ENCODE results near the gene PTPRO. TPM values are rescaled to one million over a fixed set of nuclear protein-coding genes. Genes with fewer than 3 reads are reported as not detected.

PTPRO gene
- total RNA-seq, 4 donors from 2014 or later: 1.2 to 4.1 (median 2.1) TPM

DNA sequence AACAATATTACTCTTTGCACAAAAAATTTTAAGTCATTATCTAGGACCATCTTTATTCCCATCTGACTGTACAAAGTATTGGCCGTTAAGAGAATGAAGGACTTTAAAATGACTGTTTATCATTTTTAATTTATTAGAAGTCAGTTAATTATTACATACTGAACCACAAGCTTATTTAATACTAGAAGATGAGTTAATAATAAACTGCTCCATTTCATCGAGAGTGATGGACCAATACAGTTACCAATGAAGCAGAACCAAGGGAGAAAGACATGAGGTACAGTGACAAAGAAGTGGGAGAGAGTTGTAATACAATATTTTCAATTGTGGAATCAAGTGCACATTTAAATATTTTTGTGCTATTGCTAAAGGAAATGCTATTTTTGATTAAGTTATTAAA lies 83.3 kb downstream of the PTPRO start:
- Histone ChIP-seq H3K4me1 (no peaks in the 10 kb centered on the region), H3K9me3 (no peaks in the 10 kb centered on the region), H3K4me3 (no peak overlapping the region), H3K27me3 (peaks cover 0 to 5% of the 10 kb centered on the region in 2 donors), H3K27ac (no peak overlapping the region), H3K36me3 (no peaks in the 10 kb centered on the region)
- DNase-seq: no peak
- TF ChIP-seq POLR2A (IDR thresholded peaks at IDR 0.05): no peak
- TF ChIP-seq, protein P1, sequence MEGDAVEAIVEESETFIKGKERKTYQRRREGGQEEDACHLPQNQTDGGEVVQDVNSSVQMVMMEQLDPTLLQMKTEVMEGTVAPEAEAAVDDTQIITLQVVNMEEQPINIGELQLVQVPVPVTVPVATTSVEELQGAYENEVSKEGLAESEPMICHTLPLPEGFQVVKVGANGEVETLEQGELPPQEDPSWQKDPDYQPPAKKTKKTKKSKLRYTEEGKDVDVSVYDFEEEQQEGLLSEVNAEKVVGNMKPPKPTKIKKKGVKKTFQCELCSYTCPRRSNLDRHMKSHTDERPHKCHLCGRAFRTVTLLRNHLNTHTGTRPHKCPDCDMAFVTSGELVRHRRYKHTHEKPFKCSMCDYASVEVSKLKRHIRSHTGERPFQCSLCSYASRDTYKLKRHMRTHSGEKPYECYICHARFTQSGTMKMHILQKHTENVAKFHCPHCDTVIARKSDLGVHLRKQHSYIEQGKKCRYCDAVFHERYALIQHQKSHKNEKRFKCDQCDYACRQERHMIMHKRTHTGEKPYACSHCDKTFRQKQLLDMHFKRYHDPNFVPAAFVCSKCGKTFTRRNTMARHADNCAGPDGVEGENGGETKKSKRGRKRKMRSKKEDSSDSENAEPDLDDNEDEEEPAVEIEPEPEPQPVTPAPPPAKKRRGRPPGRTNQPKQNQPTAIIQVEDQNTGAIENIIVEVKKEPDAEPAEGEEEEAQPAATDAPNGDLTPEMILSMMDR (IDR thresholded peaks at IDR 0.05): no peak

DNA sequence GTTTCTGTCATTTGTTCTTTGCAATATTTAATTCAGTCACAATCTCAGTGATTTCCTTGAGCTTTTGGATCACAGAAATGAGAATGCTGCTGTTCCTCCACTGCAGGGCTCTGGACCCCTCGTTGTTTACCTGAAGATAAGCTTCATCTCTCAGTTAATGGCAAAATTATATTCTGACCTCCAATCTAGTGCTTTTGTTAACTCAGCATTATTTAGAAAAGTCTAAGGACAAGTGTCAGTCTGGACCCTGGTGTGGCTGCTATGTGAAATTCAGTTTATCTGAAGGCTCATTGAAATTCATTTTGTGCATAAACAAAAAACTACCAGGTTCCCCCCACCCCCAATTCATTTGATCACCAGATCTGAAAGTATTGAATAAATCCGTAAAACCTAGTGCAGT lies 84.7 kb downstream of the PTPRO start:
- H3K4me1 ChIP-seq: no peaks in the 10 kb centered on the region
- no peak for TF ChIP-seq POLR2A (IDR thresholded peaks at IDR 0.05)
- TF ChIP-seq, protein P1 (IDR thresholded peaks at IDR 0.05): no peak
- no peaks in the 10 kb centered on the region for H3K9me3 ChIP-seq
- H3K4me3 ChIP-seq: no peak overlapping the region
- no peaks in the 10 kb centered on the region for H3K36me3 ChIP-seq
- H3K27me3 ChIP-seq: peaks cover 0 to 5% of the 10 kb centered on the region in 2 donors
- DNase-seq: no peak
- H3K27ac ChIP-seq: no peak overlapping the region

DNA sequence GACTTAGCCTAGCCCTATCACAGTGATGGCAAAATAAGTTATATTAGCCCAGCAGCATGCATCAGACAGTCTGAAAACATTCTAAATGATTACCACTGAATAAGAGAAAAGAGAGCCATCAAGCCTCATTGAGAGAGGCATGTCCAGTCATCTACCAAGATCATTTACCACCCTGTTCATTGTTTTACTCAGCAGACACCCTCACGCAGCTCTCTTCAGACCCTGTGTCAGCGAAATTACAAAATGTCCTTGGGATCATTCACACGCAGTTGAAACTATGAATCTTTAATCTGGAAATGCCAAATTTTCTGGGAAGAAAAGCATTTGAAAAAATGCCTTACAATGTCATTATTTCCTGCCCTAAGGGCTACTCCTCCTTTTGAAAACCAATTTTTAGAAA lies 89.5 kb downstream of the PTPRO start:
- Histone ChIP-seq H3K4me3 (no peak overlapping the region), H3K4me1 (no peaks in the 10 kb centered on the region), H3K27me3 (no peaks in the 10 kb centered on the region), H3K36me3 (no peaks in the 10 kb centered on the region), H3K9me3 (no peaks in the 10 kb centered on the region), H3K27ac (no peak overlapping the region)
- TF ChIP-seq, protein P1 (IDR thresholded peaks at IDR 0.05): no peak
- TF ChIP-seq POLR2A (IDR thresholded peaks at IDR 0.05): no peak
- DNase-seq: no peak

DNA sequence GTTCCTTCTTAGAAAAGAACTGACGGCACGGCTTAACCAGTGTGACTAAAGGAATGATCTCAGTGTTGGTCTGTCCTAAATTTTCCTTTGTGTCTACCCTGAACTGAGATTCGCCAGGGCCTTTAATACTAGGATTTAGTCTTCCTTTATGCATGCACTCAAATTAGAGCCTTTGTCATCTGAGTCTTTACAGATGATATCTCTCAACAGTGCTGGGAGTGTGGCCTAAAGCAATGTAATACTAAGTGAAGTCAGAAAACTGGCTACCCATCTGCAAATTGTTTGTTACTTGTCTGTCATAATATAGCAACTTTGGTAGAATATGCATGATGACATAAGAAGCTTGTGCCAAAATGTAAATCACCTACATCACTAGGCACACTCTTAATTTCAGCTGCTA lies 95.4 kb downstream of the PTPRO start:
- TF ChIP-seq, protein P1 (IDR thresholded peaks at IDR 0.05): no peak
- no peaks in the 10 kb centered on the region for H3K36me3 ChIP-seq
- no peaks in the 10 kb centered on the region for H3K9me3 ChIP-seq
- no peaks in the 10 kb centered on the region for H3K4me1 ChIP-seq
- DNase-seq: no peak
- H3K4me3 ChIP-seq: no peak overlapping the region
- no peaks in the 10 kb centered on the region for H3K27me3 ChIP-seq
- H3K27ac ChIP-seq: no peak overlapping the region

DNA sequence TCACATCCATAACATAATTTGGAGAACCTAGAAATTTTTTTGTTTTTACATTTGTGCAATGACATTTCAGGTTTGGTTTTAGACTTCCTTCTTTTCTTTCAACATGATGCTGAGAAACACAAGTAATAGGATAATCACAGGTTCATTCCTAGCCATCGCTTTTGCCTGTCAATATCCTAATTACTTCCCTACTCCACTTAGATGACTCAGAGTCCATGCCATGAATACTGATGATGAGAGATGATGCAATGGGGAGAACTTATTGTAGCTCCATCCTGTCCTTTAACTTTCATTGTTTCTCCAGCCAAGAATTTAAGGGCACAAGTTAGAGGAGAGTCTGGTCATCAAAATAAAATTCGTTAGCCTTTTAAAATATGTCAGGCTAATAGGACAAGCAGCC lies 101.3 kb downstream of the PTPRO start:
- no peak overlapping the region for H3K4me3 ChIP-seq
- H3K27ac ChIP-seq: no peak overlapping the region
- H3K36me3 ChIP-seq: no peaks in the 10 kb centered on the region
- no peaks in the 10 kb centered on the region for H3K27me3 ChIP-seq
- no peaks in the 10 kb centered on the region for H3K4me1 ChIP-seq
- no peaks in the 10 kb centered on the region for H3K9me3 ChIP-seq
- TF ChIP-seq, protein P1 (IDR thresholded peaks at IDR 0.05): no peak
- TF ChIP-seq POLR2A (IDR thresholded peaks at IDR 0.05): no peak
- DNase-seq: no peak

DNA sequence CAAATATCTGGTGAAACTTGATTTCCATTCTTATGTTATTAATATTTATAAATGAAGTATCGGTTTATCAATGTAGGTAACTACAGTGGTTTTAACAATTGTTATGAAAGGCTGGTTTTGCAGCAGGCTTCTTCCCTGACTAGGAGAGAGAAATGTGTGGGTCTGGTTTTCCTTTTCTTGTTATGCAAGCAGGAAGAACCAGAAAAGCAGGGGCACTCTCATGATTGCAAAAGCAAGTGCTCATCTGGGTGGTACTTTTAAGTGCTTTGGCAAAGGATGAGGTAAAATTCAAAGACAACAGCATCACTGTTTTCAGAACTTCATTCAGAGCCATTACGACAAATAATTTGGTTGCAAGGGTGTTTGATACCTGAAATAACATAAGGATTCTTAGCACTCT lies 105.6 kb downstream of the PTPRO start:
- no peaks in the 10 kb centered on the region for H3K36me3 ChIP-seq
- no peak for DNase-seq
- H3K9me3 ChIP-seq: no peaks in the 10 kb centered on the region
- no peak overlapping the region for H3K27ac ChIP-seq
- H3K27me3 ChIP-seq: no peaks in the 10 kb centered on the region
- no peaks in the 10 kb centered on the region for H3K4me1 ChIP-seq
- TF ChIP-seq, protein P1 (IDR thresholded peaks at IDR 0.05): no peak
- TF ChIP-seq POLR2A (IDR thresholded peaks at IDR 0.05): no peak
- no peak overlapping the region for H3K4me3 ChIP-seq

Data from Peyer's patch (tissue), 4 donors.